Caco-2 (cell line): Measurements from ENCODE around the gene HSD17B4. TPM values are rescaled to one million over a fixed set of nuclear protein-coding genes. Genes with fewer than 3 reads are reported as not detected.

Source experiments
- BruUV-seq: library from RNA; stranded (reverse); fragments of 400-500 nt; replicated peaks from 2 replicates; lab custom pipeline; 2021; lab: Mats Ljungman, UMichigan
- CTCF ChIA-PET: fragments of 300-600 bp; sonication (Branson Sonifier 250); formaldehyde crosslinking; loops from one replicate; lab custom pipeline; 2022; ENCODE audit warnings: antibody characterized with exemption; lab: Charles Lee
- POLR2A ChIA-PET: fragments of 300-600 bp; sonication (Branson Sonifier 250); formaldehyde crosslinking; loops from one replicate; lab custom pipeline; 2022; ENCODE audit warnings: antibody characterized with exemption; lab: Charles Lee
- DNase-seq, 2 experiments: peaks; one replicate each; pipeline versions ENCODE4 v3.0.0 to v3.0.0-alpha.2; 2020 to 2022
- H3K27me3 ChIP-seq: replicated peaks from 2 replicates; pipeline ENCODE4 v1.6.0; 2011; ENCODE audit warnings: low read length; ENCODE audit not compliant: control insufficient read depth, insufficient read depth
- H3K36me3 ChIP-seq: 2 replicates; pipeline ENCODE4 v1.5.1; 2011; ENCODE audit warnings: low read length; ENCODE audit not compliant: control insufficient read depth, insufficient read depth
- H3K4me1 ChIP-seq: fragments of 250-450 bp; sonication (Bioruptor Pico); 2 replicates; pipeline ENCODE4 v1.5.1; 2020; ENCODE audit warnings: mild to moderate bottlenecking
- H3K4me3 ChIP-seq: 2 replicates; pipeline ENCODE4 v1.5.1; 2011; ENCODE audit warnings: low read depth, mild to moderate bottlenecking, control low read depth, low read length
- H3K9me3 ChIP-seq: fragments of 250-450 bp; sonication (Bioruptor Pico); 2 replicates; pipeline ENCODE4 v1.5.1; 2020; ENCODE audit warnings: mild to moderate bottlenecking, moderate library complexity
- H3K27ac Mint-ChIP-seq: one replicate; pipeline ENCODE4 v1.8.0; 2022; ENCODE audit warnings: mixed read lengths; ENCODE audit not compliant: unreplicated experiment
- H3K27me3 Mint-ChIP-seq: one replicate; pipeline ENCODE4 v1.8.0; 2022; ENCODE audit warnings: mixed read lengths; ENCODE audit not compliant: insufficient read depth, unreplicated experiment
- H3K36me3 Mint-ChIP-seq: one replicate; pipeline ENCODE4 v1.8.0; 2022; ENCODE audit warnings: mild to moderate bottlenecking, mixed read lengths; ENCODE audit not compliant: insufficient read depth, unreplicated experiment
- H3K4me1 Mint-ChIP-seq: one replicate; pipeline ENCODE4 v1.8.0; 2022; ENCODE audit warnings: low read depth, mixed read lengths; ENCODE audit not compliant: unreplicated experiment
- H3K4me3 Mint-ChIP-seq: one replicate; pipeline ENCODE4 v1.8.0; 2022; ENCODE audit warnings: mild to moderate bottlenecking, moderate library complexity, mixed read lengths; ENCODE audit not compliant: unreplicated experiment
- H3K9me3 Mint-ChIP-seq: one replicate; pipeline ENCODE4 v1.8.0; 2022; ENCODE audit warnings: mixed read lengths; ENCODE audit not compliant: unreplicated experiment
- intact Hi-C: fragments of 100-400 bp; cut with micrococcal nuclease; formaldehyde crosslinking; loops from one replicate; pipeline ENCODE4 v1.10.0; 2022; ENCODE audit not compliant: unreplicated experiment
- total RNA-seq: library from RNA; stranded (reverse); gene quantifications from 2 replicates; pipeline ENCODE4 v1.2.3, GENCODE V29; 2022
- TF ChIP-seq, protein P1 (sequence below), 2 experiments: fragments of 200-600 bp in 1 of 2; IDR thresholded peaks; 1 replicate in 1 of 2; 2 replicates in 1 of 2; pipeline versions ENCODE4 v1.5.1 to v1.8.0; 2011 to 2022; ENCODE audit warnings: antibody characterized with exemption in 1 of 2, control low read depth in 1 of 2, inconsistent platforms in 1 of 2, low read depth in 1 of 2, low read length in 1 of 2, mild to moderate bottlenecking in 1 of 2, moderate library complexity in 1 of 2; ENCODE audit not compliant: insufficient read depth in 1 of 2, severe bottlenecking in 1 of 2, unreplicated experiment in 1 of 2

HSD17B4 gene
- total RNA-seq, 1 experiment from 2014 or later = 172 TPM

DNA sequence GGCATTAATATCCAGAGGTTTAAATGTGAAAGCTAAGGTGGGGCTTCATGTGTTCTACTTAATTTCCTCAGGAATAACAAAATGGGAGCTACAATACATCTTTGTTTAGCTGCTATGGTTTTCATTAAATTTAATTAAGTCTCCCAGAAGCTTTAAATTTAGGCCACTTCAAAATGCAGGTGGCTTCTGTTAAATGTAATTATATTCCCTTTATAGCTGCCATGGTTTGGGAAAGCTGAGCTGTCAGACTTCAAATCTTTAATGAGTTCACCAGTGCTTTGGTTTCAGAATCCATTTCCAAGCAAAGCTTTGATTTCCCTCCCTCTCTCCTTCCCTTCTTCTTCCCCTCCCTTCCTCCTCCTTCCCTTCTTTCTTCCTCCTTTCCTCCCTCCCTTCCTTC is 118.6 kb downstream of the HSD17B4 start:
- no peak overlapping the region for H3K4me3 ChIP-seq
- intact Hi-C loops = no loop called here
- no TSS peak for BruUV-seq
- H3K27me3 ChIP-seq = no peaks in the 10 kb centered on the region; the same call in 1 of the 2 replicates
- H3K4me1 ChIP-seq = 0 out of 2 replicates have a peak, but pooled peaks cover 3% of the 10 kb centered on the region
- no peak overlapping the region for H3K27ac Mint-ChIP-seq
- ChIA-PET POLR2A (no interaction called here), CTCF (no interaction called here)
- H3K36me3 Mint-ChIP-seq = no peaks in the 10 kb centered on the region
- no peaks in the 10 kb centered on the region for H3K9me3 Mint-ChIP-seq
- no peaks in the 10 kb centered on the region for H3K36me3 ChIP-seq
- no peaks in the 10 kb centered on the region for H3K9me3 ChIP-seq
- no peaks in the 10 kb centered on the region for H3K4me1 Mint-ChIP-seq
- no peaks in the 10 kb centered on the region for H3K27me3 Mint-ChIP-seq
- H3K4me3 Mint-ChIP-seq = no peak overlapping the region
- TF ChIP-seq, protein P1, sequence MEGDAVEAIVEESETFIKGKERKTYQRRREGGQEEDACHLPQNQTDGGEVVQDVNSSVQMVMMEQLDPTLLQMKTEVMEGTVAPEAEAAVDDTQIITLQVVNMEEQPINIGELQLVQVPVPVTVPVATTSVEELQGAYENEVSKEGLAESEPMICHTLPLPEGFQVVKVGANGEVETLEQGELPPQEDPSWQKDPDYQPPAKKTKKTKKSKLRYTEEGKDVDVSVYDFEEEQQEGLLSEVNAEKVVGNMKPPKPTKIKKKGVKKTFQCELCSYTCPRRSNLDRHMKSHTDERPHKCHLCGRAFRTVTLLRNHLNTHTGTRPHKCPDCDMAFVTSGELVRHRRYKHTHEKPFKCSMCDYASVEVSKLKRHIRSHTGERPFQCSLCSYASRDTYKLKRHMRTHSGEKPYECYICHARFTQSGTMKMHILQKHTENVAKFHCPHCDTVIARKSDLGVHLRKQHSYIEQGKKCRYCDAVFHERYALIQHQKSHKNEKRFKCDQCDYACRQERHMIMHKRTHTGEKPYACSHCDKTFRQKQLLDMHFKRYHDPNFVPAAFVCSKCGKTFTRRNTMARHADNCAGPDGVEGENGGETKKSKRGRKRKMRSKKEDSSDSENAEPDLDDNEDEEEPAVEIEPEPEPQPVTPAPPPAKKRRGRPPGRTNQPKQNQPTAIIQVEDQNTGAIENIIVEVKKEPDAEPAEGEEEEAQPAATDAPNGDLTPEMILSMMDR (IDR thresholded peaks at IDR 0.05; ENCODE audit: insufficient read depth in 1 of 2, low read depth in 1 of 2, low read length in 1 of 2, severe bottlenecking in 1 of 2, unreplicated experiment in 1 of 2) = no peak
- no peak for DNase-seq

DNA sequence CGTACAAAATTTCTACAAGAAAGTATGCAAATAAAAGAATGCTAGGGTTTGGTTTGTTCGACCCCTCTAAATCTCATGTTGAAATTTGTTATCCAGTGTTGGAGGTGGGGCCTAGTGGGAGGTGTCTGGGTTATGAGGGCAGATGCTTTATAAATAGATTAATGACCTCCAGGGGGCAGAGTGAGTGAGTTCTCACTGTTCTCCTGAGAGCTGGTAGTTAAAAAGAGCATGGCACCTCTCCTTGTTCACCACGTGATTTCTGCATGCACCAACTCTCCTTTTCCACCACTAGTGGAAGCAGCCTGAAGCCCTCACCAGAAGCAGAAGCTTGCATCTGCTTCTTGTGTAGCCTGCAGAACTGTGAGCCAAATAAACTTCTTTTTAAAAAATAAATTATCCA is 126.6 kb downstream of the HSD17B4 start:
- Mint-ChIP-seq H3K4me3 (no peak overlapping the region), H3K27me3 (no peaks in the 10 kb centered on the region), H3K36me3 (no peaks in the 10 kb centered on the region), H3K4me1 (peaks cover 21% of the 10 kb centered on the region), H3K27ac (no peak overlapping the region), H3K9me3 (no peaks in the 10 kb centered on the region)
- BruUV-seq = no TSS peak
- DNase-seq = peak; percentile 55 to 68
- CTCF ChIA-PET = no interaction called here
- no peaks in the 10 kb centered on the region; the same call in 1 of the 2 replicates for H3K36me3 ChIP-seq
- TF ChIP-seq, protein P1 (IDR thresholded peaks at IDR 0.05; ENCODE audit: insufficient read depth in 1 of 2, low read depth in 1 of 2, low read length in 1 of 2, severe bottlenecking in 1 of 2, unreplicated experiment in 1 of 2) = peak; percentile 18 to 41
- H3K4me3 ChIP-seq = no peak overlapping the region
- intact Hi-C loops = loop anchor here (1.0 to 5.0 kb wide), 2 partner anchors 107 to 165 kb away; no protein-coding TSS in a partner anchor
- no peaks in the 10 kb centered on the region; the same call in 1 of the 2 replicates for H3K27me3 ChIP-seq
- no peaks in the 10 kb centered on the region for H3K9me3 ChIP-seq
- POLR2A ChIA-PET = no interaction called here
- H3K4me1 ChIP-seq = no peaks in the 10 kb centered on the region

DNA sequence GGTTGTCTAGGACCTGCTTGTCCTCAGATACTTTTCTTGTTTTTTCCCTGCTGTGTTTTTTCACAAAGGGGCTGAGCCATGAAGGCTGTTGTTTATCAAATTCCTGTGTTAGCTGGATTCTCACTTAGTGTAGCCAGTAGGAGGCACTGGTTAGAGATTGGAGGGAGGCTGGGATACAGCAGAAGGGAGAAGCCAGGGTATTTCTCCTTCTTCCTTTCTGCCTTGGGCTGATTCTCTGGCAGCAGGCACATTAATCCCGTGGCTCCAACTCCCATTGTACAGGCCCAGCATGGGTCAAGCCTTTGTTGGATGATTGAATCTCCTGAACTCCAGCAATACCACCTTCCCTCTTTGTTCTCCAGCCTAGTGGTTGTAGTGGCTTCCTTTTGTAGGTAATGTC is 130.7 kb downstream of the HSD17B4 start:
- Mint-ChIP-seq H3K4me1 (peaks cover 33% of the 10 kb centered on the region), H3K27ac (no peak overlapping the region), H3K4me3 (no peak overlapping the region), H3K27me3 (no peaks in the 10 kb centered on the region), H3K9me3 (no peaks in the 10 kb centered on the region), H3K36me3 (peaks cover 5% of the 10 kb centered on the region)
- H3K4me1 ChIP-seq = peaks cover 17% of the 10 kb centered on the region
- no peak for DNase-seq
- H3K36me3 ChIP-seq = no peaks in the 10 kb centered on the region; the same call in 1 of the 2 replicates
- ChIA-PET POLR2A (no interaction called here), CTCF (no interaction called here)
- H3K27me3 ChIP-seq = no peaks in the 10 kb centered on the region
- H3K9me3 ChIP-seq = no peaks in the 10 kb centered on the region
- BruUV-seq = no TSS peak
- no peak overlapping the region for H3K4me3 ChIP-seq
- intact Hi-C loops = no loop called here
- TF ChIP-seq, protein P1 (IDR thresholded peaks at IDR 0.05; ENCODE audit: insufficient read depth in 1 of 2, low read depth in 1 of 2, low read length in 1 of 2, severe bottlenecking in 1 of 2, unreplicated experiment in 1 of 2) = no peak
